HG02610 (cell line): ENCODE results near the gene RPL11.
A peak's percentile ranks its signal among the peaks of the same experiment; 100 is the strongest.
"Not testable (repeated sequence)": the region's sequence is repeated elsewhere in the genome, so short reads cannot be mapped to it uniquely, and the experiment has no call there.

Experiments used
- ATAC-seq: cut with Tn5 transposase; IDR thresholded peaks from one replicate; pipeline ENCODE4 v1.9.1; 2021; ENCODE audit warnings: mild to moderate bottlenecking, moderate library complexity; ENCODE audit not compliant: unreplicated experiment

The RPL11 gene

DNA sequence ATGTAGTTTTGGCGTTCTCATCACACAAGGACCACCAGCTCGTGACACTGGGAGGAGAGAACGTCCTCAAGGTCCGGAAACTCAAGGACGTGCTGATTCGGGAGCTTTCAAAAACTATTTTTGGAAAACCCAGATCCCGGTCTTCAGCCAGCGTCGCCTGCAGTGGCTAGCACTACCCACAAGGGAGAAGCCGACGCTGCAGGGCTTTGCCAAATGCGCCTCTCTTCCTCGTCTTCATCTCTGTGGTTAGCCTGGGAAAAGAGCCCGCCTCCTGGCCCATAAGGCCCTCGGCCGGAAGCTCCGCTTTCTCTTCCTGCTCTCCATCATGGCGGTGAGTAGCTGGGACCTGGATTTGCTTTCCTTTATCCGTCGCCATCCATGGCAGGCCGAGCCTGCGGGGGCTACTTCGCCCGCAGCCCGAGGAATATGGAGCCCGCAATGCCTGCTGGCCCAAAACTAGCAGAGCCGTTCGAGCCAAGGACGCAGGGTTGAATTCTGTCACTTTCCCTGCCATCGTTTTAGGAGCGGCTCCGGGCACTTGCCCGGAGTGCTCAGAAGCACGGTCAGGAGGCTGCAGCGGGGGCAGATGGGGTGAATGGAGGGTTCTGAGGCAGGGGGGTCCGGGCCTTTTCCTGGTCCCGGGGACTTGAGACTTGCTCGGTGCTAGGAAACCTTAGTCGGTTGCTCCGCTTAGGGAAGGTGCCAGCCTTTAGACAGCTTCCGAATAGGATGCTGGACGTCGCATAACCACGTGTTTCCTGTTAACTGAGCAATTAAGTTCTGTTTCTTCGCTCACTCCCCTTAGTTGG lies at the start of gene RPL11:
TSS of gene RPL11 (plus strand) at position 308 of the 809 bp plus-strand sequence. CDS start at position 326, 18 bp downstream.
- peak; percentile 90 for ATAC-seq

DNA sequence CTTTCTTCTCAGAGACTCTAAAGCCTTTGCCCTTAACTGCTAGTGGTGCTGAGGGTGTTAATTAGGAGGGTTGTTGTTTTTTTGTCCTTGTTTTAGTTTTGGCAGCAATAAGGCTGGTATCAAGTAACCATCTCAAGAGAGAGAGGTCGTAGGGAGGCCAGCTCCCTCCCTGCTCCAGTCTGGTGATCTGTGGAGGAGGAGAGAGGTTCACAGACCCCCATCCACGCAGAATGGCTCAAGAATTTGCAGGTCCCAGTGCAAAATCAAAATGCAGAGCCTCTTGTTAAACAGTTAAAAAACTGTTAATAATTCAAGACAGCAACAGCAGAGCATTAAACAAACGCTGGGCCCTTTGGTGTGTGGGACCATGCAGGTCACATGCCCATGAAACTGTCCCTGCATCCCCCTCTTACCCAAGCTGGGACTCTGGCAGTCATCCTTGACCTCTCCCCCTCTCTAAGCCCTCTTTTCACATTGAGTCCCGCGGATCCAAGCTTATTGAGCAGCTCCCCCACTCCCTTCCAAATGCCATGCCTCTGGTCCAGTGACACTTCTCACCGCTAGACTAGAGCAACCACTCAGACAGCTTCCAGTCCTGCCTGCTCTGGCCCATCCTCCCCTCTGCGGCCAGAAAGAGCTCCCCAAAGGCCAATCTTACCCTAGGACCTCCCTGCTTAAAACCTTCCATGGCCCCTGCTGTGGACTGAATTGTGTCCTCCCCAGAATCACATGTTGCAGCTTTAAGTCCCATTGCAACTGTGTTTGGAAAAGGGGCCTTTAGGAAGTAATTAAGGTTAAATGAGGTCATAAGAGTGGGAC lies 47.7 kb upstream of the RPL11 start:
- ATAC-seq: no peak

DNA sequence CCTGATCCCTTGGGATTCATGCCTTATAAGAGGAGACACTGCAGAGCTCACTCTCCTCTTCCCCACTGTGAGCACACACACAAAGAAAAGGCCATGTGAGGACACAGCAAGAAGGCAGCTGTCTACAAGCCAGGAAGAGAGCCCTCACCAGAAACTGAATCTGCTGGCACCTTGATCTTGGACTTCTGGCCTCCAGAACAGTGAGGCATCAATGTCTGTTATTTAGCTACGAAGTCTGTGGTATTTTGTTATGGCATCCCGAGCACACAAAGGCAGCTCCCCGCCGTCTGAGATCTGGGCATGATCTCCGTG lies 47.1 kb upstream of the RPL11 start:
- no peak for ATAC-seq

DNA sequence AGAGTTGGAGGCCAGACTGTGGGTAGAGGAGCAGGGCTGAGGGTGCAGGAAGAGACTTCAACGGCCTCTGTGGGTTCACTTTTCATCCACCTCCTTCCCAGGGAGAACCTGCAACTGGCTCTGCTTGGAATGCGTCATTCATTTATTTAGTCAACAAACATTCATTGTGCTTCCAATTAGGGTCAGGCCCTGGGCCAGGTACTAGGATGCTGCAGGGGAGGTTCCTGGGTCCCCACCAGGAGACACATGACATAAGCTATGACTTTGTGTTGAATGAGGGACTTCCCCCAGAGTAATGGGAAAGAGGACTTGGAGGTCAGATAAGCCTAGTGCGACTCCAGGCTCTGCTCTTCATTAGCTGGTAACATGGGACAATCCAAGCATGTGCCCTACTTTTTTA lies 46.3 kb upstream of the RPL11 start:
- ATAC-seq: no peak

DNA sequence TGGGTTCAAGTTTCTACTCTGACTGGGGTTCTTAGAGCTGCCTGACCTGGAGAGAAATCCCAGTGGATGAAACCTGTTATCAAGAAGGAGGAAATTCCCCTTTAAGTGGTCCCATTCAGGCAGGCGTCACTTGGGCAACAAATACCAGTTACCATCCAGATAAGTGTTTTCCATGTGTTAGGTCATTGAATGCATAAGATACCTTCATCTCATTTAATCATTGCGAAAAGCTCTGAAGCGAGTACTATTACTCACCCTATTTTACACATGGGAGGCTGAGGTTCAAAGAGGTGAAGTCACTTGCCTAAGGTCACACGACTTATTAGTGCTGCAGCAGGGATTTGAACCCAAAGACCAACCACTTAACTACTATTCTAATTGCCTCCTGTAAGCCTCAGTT lies 45.5 kb upstream of the RPL11 start:
- no peak for ATAC-seq

DNA sequence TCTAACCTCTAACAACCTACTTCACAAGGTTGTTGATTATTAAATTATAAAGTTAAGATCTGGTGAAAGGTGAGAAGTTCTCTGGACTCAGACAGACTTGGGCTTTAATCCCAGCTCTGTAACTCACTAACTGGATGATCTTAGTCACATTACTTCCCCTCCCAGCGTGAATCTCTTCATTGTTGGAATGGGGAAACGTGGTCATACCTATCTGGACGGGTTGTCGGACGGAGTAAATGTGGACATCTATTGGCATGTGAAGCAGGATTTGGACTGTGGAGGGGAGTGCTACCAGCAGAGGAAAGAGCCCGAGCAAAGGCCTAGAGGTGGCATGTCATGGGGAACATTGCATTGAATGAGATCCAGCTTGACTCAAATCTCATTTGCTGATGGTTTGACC lies 45.1 kb upstream of the RPL11 start:
- no peak for ATAC-seq

DNA sequence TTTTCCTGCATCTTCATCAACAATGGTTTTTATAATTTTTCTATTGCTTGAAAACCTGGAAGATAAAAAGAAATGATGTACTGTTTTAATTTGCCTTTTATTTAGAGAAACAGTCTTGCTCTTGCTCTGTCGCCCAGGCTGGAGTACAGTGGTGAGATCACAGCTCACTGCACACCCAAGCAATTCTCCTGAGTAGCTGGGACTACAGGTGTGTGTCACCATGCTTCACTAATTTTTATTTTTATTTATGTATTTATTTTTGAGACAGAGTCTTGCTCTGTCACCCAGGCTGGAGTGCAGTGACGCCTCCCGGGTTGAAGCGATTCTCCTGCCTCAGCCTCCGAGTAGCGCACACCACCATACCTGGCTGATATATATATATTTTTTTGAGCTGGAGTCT lies 43.0 kb upstream of the RPL11 start:
- ATAC-seq: no peak

DNA sequence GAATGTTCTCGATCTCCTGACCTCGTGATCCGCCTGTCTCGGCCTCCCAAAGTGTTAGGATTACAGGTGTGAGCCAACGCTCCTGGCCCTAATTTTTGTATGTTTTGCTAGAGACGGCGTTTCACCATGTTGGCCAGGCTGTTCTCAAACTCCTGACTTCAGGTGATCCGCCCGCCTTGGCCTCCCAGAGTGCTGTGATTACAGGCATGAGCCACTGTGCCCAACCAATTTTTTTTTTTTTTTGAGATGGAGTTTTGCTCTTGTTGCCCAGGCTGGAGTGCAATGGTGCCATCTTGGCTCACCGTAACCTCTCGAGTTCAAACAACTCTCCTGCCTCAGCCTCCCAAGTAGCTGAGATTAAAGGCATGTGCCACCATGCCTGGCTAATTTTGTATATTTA lies 42.4 kb upstream of the RPL11 start:
- ATAC-seq: not testable (repeated sequence)

DNA sequence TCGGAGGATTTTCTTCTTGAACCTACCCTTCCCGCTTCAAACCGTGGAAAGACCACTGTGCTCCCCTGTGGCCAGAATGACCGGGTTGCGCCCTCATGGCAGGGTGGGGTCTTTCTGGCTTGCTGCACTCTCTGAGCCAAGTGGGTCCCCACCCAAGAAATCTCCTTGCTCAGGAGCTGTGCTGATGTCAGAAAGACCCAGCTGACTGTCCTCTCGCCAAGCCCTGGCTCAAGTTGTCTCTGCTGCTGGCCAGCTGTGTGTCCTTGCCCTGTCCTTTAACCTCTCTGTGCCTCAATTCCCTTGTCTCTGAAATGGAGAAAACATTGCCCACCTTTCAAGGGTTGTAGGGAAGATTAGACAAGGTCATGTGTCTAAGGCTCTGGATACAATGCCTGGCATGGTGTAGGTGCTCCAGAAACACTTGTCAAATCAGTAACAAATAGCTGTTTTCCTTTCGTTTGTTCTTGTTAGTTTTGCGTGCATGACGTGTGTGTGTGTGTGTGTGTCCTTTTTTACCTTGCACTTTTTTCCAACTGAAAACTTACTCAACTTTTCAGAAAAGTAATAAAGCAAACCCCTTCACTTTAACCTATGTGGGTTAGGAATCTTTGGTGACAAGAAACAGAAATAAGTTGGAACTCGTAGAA lies 41.1 kb upstream of the RPL11 start:
- no peak for ATAC-seq

DNA sequence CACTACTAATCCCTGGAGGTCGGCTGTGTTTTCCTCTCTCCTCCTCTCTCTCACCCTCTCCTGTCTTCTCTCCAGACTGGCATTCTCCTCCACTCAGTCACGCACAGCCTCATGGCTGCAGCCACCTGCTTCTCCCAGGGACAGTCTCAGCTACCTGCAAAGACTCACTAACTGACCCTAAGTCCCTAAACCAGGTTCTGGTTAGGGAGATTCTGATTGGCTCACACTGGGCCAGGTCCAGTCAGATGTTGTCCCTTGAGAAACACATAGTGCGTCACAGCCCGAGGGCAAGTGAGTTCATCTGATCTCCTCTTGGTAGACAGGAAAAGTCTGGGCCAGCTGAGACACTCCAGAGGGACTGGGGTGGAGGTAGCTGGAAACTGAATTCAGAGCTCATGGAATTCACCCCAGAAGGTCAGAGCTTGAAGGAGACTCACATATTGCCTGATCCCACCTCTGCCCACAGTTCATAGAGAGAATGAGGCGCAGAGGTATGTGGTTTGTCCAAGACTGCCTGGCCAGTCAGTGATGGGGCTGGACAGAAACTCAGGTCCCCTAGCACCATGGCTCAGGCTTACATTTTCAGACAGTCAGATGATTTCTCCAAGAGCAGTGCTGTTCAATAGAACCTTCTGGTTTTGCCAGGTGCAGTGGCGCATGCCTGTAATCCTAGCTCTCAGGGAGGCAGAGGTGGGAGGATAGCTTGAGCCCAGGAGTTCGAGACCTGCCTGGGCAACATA lies 40.4 kb upstream of the RPL11 start:
- no peak for ATAC-seq

DNA sequence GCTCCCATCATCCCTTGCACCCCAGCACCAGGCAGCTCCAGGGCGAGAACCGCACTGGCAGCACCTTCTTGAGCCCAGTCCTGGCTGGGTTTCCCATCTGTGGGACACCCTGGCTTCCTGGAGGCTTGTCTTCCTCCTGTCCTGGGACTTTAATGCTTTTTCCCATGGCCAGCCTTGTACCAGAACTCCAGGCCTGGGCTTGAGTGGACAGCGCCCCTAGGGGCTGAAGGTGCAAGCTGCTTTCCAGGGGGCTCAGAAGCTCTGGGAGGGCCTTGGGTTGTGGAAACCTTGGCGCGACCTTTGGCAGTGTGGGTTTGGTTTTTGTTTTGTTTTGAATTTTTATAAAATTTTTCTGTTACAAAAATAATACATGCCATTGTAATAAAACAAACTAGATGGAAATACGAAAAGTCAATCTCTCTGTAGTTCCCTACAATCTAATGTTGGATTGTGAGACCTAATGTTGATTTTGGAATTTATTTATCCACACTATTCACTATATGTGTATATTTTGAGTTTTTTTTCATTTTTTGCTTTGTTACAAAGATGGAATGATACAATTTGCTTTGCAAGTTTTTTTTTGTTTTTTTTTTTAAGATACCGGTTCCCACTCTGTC lies 33.8 kb upstream of the RPL11 start:
- ATAC-seq: peak; percentile 44

DNA sequence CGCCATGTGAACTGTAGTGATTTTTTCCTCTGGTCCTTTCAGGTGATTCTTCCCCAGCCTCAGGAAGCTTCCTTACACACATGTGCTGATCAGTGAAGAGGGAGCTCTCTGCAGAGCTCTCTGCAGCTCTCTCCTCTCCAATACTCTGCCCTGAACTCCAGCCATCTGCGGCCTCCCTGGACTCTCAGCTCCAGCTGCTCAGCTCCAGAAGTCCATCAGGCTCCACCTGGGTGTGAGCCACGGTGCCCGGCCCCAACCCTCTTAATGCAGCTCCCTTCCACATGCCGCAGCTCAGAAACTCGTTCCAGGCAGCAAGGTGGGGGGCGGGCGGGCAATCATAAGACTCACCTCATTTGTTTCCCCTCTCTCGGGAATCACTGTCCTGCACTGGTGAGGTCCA lies 30.9 kb upstream of the RPL11 start:
- no peak for ATAC-seq

DNA sequence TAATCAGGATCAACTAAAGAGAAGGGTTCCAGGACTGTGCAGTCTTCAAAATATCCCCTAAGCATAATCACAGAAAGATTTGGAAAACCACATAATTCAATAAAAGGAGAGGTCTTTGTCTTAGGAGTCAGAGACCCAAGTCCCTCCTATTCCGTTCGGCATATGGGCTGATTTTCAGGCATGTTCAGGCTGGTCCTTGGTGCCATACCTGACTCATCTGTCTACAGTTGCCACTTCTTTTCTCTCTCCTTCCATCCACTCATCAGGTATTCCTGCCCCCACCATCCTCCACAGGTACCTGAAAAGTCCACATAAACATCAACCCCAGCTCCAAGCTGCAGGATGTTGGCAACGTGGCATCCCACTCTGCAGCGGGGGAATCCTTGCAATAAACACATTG lies 29.7 kb upstream of the RPL11 start:
- no peak for ATAC-seq

DNA sequence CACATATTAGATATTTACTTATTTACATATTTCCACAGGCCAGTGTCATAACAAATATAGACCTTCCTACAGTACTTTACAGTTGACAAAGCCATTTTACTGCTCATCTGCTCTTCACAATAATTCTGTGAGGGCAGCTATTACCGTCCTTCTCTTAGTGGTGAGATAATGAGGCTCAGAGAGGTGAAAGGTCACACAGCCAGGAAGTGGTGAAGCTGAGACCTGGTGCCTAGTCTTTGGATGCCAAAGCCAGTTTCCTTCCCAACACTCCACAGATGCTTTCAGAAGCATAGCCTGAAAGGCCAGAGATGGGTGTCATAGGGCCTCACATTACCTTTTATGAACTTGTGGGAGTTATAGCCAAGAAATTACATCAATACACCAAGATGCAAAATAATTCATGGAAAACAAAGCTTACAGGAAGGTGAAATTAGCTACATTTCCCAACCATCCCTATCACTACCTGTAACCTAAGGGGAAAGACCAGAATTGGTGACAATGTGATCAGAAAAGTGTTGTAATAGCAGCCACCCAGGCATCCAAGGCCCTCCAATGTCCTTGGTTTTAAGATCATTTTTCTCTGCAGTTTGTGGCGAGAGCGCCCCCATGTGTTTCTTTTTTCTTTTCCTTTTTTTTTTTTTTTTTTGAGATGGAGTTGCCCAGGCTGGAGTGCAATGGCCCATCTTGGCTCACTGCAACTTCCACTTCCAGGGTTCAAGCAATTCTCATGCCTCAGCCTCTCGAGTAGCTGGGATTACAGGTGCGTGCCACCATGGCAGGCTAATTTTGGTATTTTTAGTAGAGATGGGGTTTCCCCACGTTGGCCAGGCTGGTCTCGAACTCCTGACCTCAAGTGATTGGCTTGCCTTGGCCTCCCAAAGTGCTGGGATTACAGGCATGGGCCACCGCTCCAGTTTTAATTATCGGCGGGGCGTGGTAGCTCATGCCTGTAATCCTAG lies 26.5 kb upstream of the RPL11 start:
- no peak for ATAC-seq

DNA sequence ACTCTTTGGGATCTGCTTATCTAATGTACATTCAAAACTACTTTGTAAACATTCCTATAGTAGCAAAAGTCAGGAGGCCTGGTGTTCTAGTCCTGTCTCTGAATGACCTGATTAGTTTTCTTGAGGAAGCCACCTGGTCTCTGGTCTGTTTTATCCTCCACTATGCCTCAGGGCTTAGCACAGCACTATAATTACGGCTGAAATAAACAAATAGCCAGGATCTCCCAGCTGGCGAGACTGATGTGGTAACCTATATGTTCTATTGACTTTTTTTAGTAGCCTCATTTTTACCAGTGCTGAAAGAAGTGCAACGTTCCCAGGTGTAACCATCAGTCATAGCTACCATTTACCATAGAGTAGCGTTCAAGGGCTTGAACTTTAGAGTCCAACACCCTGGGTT lies 24.2 kb upstream of the RPL11 start:
- ATAC-seq: no peak

DNA sequence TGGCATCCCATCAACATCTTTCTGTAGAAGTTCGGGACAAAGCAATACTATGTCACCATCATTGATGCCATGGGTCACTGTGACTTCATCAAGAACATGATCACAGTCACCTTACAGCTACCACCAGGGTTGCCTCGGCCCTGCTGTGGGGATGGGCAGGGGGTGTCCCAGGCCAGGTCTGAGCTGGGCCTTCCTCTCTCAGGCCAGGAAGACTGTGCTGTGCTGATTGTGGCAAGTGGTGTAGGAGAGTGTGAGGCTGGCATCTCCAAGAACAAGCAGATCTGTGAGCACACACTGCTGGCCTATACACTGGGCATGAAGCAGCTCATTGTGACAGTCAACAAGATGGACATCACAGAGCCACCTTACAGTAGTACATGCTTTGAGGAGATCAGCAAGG lies 20.9 kb upstream of the RPL11 start:
- no peak for ATAC-seq

DNA sequence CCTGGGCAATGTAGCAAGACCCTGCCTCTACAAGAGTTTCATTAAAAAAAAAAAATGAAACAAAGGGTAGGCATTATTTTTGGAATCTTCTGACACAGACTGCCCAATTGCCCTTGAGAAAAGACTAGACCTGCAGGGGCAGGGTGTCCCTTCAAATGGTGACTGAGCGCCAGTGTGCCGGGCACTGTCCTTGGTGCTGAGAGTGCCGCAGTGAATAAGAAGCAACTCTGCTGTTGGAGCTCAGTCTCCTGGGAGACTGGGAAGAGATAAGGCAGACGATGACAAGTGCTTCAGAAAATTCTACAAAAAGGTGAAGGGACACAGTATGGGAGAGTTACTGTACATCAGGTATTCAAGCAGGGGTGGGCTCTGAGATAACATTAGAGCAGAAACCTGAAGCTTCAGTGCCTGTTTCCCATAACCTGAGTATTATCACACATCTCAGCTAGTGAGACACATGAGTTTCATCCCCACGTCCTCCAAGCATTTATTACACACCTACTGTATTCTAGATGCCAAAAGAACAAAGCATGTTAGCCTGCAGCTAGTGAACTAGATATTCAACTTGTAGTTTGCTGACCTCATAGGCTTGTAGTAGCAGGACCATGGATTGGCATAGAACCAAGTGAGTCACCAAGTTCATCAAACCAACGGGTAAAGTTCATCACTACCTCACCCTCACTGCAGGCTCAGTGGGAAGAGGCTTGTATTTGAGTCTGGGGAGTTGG lies 18.4 kb upstream of the RPL11 start:
- no peak for ATAC-seq

DNA sequence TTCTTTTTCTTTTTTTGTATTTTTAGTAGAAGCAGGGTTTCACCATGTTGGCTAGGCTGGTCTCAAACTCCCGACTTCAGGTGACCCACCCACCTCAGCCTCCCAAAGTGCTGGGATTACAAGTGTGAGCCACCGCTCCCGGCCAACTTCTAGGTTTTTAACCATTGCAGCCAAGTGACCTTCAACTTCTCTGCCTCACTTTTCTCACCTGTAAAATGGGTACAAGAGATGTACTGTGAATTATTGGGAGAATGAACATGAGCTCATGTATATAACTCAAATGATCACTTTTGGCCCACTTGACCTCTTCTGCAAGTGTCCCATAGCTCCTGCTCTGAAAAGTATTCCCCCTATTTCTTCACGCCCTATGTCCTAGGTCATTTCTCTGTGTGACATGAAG lies 11.8 kb upstream of the RPL11 start:
- no peak for ATAC-seq

DNA sequence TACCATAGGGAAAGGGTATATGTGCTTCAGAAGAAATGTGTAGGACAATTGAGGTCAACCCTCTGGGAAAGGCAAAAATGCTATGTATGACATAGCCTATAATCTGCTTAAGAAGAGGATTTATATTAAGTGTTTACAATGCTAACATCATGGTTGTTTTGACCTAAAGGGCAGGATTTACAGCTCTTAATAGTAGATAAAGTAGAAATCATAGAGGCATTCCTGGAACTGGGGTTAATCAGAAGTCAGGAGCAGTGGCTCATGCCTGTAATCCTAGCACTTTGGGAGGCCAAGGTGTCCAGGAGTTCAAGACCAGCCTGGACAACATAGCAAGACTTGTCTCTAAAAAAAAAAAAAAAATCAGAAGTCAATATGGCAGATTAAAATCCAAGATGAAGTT lies 8.7 kb upstream of the RPL11 start:
- ATAC-seq: no peak
